Suprapubic skin (tissue), 4 donors: ENCODE results near the gene PNRC1. TPM values are rescaled to one million over a fixed set of nuclear protein-coding genes. Genes with fewer than 3 reads are reported as not detected.
"Not testable (repeated sequence)": the region's sequence is repeated elsewhere in the genome, so short reads cannot be mapped to it uniquely, and the experiment has no call there.

ENCODE experiments used
- DNase-seq, 2 donors: peaks; one replicate each; pipeline ENCODE4 v3.0.0-alpha.2; 2019; ENCODE audit warnings: low spot score in 2 of 2
- H3K27ac ChIP-seq: fragments of 200-600 bp; sonication (generic); one replicate; pipeline ENCODE4 v1.5.1; 2019
- H3K27me3 ChIP-seq: fragments of 200-600 bp; sonication (generic); one replicate; pipeline ENCODE4 v1.5.1; 2019
- H3K36me3 ChIP-seq: fragments of 200-600 bp; sonication (generic); one replicate; pipeline ENCODE4 v1.5.1; 2019
- H3K4me1 ChIP-seq: fragments of 200-600 bp; sonication (generic); one replicate; pipeline ENCODE4 v1.5.1; 2019
- H3K4me3 ChIP-seq: fragments of 200-600 bp; sonication (generic); one replicate; pipeline ENCODE4 v1.5.1; 2019; ENCODE audit warnings: mild to moderate bottlenecking
- H3K9me3 ChIP-seq: fragments of 200-600 bp; sonication (generic); one replicate; pipeline ENCODE4 v1.5.1; 2019
- CTCF ChIP-seq, 2 donors: fragments of 200-600 bp in 1 of 2; fragments of 450-650 bp in 1 of 2; sonication (generic) in 1 of 2; IDR thresholded peaks; one replicate each; pipeline ENCODE4 v1.5.1; 2016 to 2019; ENCODE audit warnings: antibody characterized with exemption in 2 of 2, mild to moderate bottlenecking in 1 of 2, moderate library complexity in 1 of 2
- EP300 ChIP-seq: sonication (generic); formaldehyde crosslinking; IDR thresholded peaks from one replicate; pipeline ENCODE4 v1.6.1; 2017; ENCODE audit warnings: antibody characterized with exemption
- POLR2A ChIP-seq, 2 donors: fragments of 450-650 bp; IDR thresholded peaks; one replicate each; pipeline ENCODE4 v1.6.1; 2017; ENCODE audit warnings: antibody characterized with exemption in 2 of 2, mild to moderate bottlenecking in 2 of 2, moderate library complexity in 2 of 2
- POLR2AphosphoS5 ChIP-seq, 3 donors: sonication (generic); formaldehyde crosslinking; IDR thresholded peaks; one replicate each; pipeline ENCODE4 v1.6.1; 2017; ENCODE audit warnings: antibody characterized with exemption in 3 of 3
- WGBS: methylation state at CpG from one replicate; pipeline ENCODE4 v1.1.5; 2018; 5-methylcytosine and 5-hydroxymethylcytosine counted together
- total RNA-seq, 4 donors: library from RNA; depleted of rRNA; stranded (reverse); fragments of >200 nt; gene quantifications; one replicate each; pipeline ENCODE4 v1.1.0, GENCODE V29; 2016

Gene PNRC1
- total RNA-seq, 4 donors from 2014 or later: 238 to 292 (median 271) TPM

GRCh38 chr6:89059227-89059626, 21.3 kb upstream of the PNRC1 start:
- 98% methylated on average over 12 of the region's 12 CpGs for WGBS
- Histone ChIP-seq H3K4me1 (no peaks in the 10 kb centered on the region), H3K27me3 (no peaks in the 10 kb centered on the region), H3K36me3 (no peaks in the 10 kb centered on the region), H3K9me3 (no peaks in the 10 kb centered on the region), H3K27ac (no peak overlapping the region), H3K4me3 (no peak overlapping the region)
- DNase-seq: no peak
- TF ChIP-seq EP300: no peak
- no peak for TF ChIP-seq POLR2A (IDR thresholded peaks at IDR 0.05)
- TF ChIP-seq POLR2AphosphoS5 (IDR thresholded peaks at IDR 0.05): no peak
- TF ChIP-seq CTCF (IDR thresholded peaks at IDR 0.05): no peak

- no peaks in the 10 kb centered on the region for H3K27me3 ChIP-seq
- WGBS: 82% methylated on average over 1 of the region's 1 CpG
- no peaks in the 10 kb centered on the region for H3K9me3 ChIP-seq
- no peaks in the 10 kb centered on the region for H3K36me3 ChIP-seq
- TF ChIP-seq CTCF (IDR thresholded peaks at IDR 0.05) (no peak), POLR2A (IDR thresholded peaks at IDR 0.05) (no peak), POLR2AphosphoS5 (IDR thresholded peaks at IDR 0.05) (no peak), EP300 (no peak)
- H3K4me3 ChIP-seq: no peak overlapping the region
- DNase-seq: no peak
- peaks cover 2% of the 10 kb centered on the region for H3K4me1 ChIP-seq
- H3K27ac ChIP-seq: no peak overlapping the region
These were observed 16.7 kb upstream of the PNRC1 start for GRCh38 chr6:89063881-89064280.

- not testable (repeated sequence) for H3K27ac ChIP-seq, H3K4me3 ChIP-seq, H3K27me3 ChIP-seq, H3K36me3 ChIP-seq, H3K4me1 ChIP-seq, H3K9me3 ChIP-seq, DNase-seq
- WGBS: no CpG with 5 or more reads among the region's 22 CpGs
These were observed 15.6 kb upstream of the PNRC1 start for GRCh38 chr6:89064931-89065330.

- WGBS: 90% methylated on average over 9 of the region's 9 CpGs
- H3K4me1 ChIP-seq, H3K9me3 ChIP-seq, DNase-seq, H3K27ac ChIP-seq, H3K36me3 ChIP-seq, H3K27me3 ChIP-seq, H3K4me3 ChIP-seq: not testable (repeated sequence)
These were observed 14.4 kb upstream of the PNRC1 start for GRCh38 chr6:89066121-89066520.

- WGBS: 79% methylated on average over 4 of the region's 4 CpGs
- no peak for DNase-seq
- Histone ChIP-seq H3K4me1 (peaks cover 2% of the 10 kb centered on the region), H3K27me3 (no peaks in the 10 kb centered on the region), H3K9me3 (no peaks in the 10 kb centered on the region), H3K27ac (no peak overlapping the region), H3K36me3 (no peaks in the 10 kb centered on the region), H3K4me3 (no peak overlapping the region)
- TF ChIP-seq POLR2AphosphoS5 (IDR thresholded peaks at IDR 0.05): no peak
- TF ChIP-seq POLR2A (IDR thresholded peaks at IDR 0.05): no peak
- no peak for TF ChIP-seq CTCF (IDR thresholded peaks at IDR 0.05)
- no peak for TF ChIP-seq EP300
These were observed 13.5 kb upstream of the PNRC1 start for GRCh38 chr6:89066940-89067646.

GRCh38 chr6:89067796-89068195, 12.8 kb upstream of the PNRC1 start:
- Histone ChIP-seq H3K4me3 (no peak overlapping the region), H3K9me3 (no peaks in the 10 kb centered on the region), H3K27me3 (no peaks in the 10 kb centered on the region), H3K4me1 (peaks cover 2% of the 10 kb centered on the region), H3K27ac (no peak overlapping the region), H3K36me3 (no peaks in the 10 kb centered on the region)
- no peak for TF ChIP-seq POLR2A (IDR thresholded peaks at IDR 0.05)
- TF ChIP-seq CTCF (IDR thresholded peaks at IDR 0.05): no peak
- TF ChIP-seq POLR2AphosphoS5 (IDR thresholded peaks at IDR 0.05): no peak
- TF ChIP-seq EP300: no peak
- no peak for DNase-seq
